Endothelial cell of umbilical vein (primary cell): ENCODE results near the gene DDX51. TPM values are rescaled to one million over a fixed set of nuclear protein-coding genes. Genes with fewer than 3 reads are reported as not detected.

Experiments used
- BruUV-seq: library from RNA; stranded (reverse); fragments of 400-500 nt; replicated peaks from 2 replicates; lab custom pipeline; 2021; lab: Mats Ljungman, UMichigan
- CTCF ChIA-PET: fragments of 300-600, 350-600 bp; sonication (Branson Sonifier 250); formaldehyde crosslinking; loops from one replicate; lab custom pipeline; 2021; ENCODE audit warnings: antibody characterized with exemption, inconsistent platforms; lab: Charles Lee
- POLR2A ChIA-PET: fragments of 300-600, 350-600 bp; sonication (Branson Sonifier 250); formaldehyde crosslinking; loops from one replicate; lab custom pipeline; 2021; ENCODE audit warnings: antibody characterized with exemption, inconsistent platforms; lab: Charles Lee
- DNase-seq: peaks from one replicate; pipeline ENCODE4 v3.0.0-alpha.2; 2011; ENCODE audit warnings: low read depth, low spot score
- FAIRE-seq: peaks from 2 replicates; lab custom pipeline; 2011; peaks lifted over from hg19 to GRCh38; lab: Jason Lieb, UNC
- H2AFZ ChIP-seq: 2 replicates; pipeline ENCODE4 v1.6.0; 2012; ENCODE audit warnings: low read depth, low read length, control low read depth, inconsistent platforms
- H3K27ac ChIP-seq: 2 replicates; pipeline ENCODE4 v1.5.1; 2011; ENCODE audit warnings: low read depth, mild to moderate bottlenecking, control low read depth, low read length, moderate library complexity; ENCODE audit not compliant: insufficient read depth
- H3K27me3 ChIP-seq, 2 experiments: 2 replicates each; pipeline versions ENCODE4 v1.6.0 to v1.6.1; 2011; ENCODE audit warnings: low read length in 2 of 2, mixed read lengths in 1 of 2; ENCODE audit not compliant: control insufficient read depth in 2 of 2, insufficient read depth in 2 of 2
- H3K36me3 ChIP-seq, 2 experiments: 2 replicates in 1 of 2; 3 replicates in 1 of 2; pipeline ENCODE4 v1.5.1; 2011; ENCODE audit warnings: low read length in 2 of 2, mild to moderate bottlenecking in 1 of 2, moderate library complexity in 1 of 2; ENCODE audit not compliant: control insufficient read depth in 2 of 2, insufficient read depth in 2 of 2; ENCODE audit errors: extremely low read depth in 1 of 2
- H3K4me1 ChIP-seq: 3 replicates; pipeline ENCODE4 v1.5.1; 2011; ENCODE audit warnings: mild to moderate bottlenecking, low read length; ENCODE audit not compliant: control insufficient read depth, insufficient read depth; ENCODE audit errors: extremely low read depth
- H3K4me2 ChIP-seq: 2 replicates; pipeline ENCODE4 v1.6.1; 2011; ENCODE audit warnings: low read length, control low read depth, mixed read lengths; ENCODE audit not compliant: insufficient read depth
- H3K4me3 ChIP-seq, 3 experiments: fragments of 200-600 bp in 1 of 3; sonication (generic), shearing (Covaris generic) in 1 of 3; replicated peaks in 1 of 3; 2 replicates each; pipeline ENCODE4 v1.5.1; 2011 to 2016; ENCODE audit warnings: control low read depth in 3 of 3, low read length in 3 of 3, mild to moderate bottlenecking in 2 of 3, inconsistent platforms in 1 of 3, low read depth in 1 of 3, moderate library complexity in 1 of 3; ENCODE audit not compliant: insufficient read depth in 1 of 3
- H3K79me2 ChIP-seq: 2 replicates; pipeline ENCODE4 v1.6.0; 2012; ENCODE audit warnings: low read length, inconsistent platforms; ENCODE audit not compliant: control insufficient read depth, insufficient read depth
- H3K9ac ChIP-seq: replicated peaks from 2 replicates; pipeline ENCODE3; 2011; ENCODE audit warnings: low read length, control low read depth; ENCODE audit not compliant: insufficient read depth; ENCODE audit errors: extremely low read depth
- H3K9me1 ChIP-seq: replicated peaks from 3 replicates; pipeline ENCODE4 v1.6.0; 2011; ENCODE audit warnings: mild to moderate bottlenecking, low read length; ENCODE audit not compliant: control insufficient read depth, insufficient read depth; ENCODE audit errors: extremely low read depth
- H3K9me3 ChIP-seq: replicated peaks from 2 replicates; pipeline ENCODE4 v1.5.1; 2012; ENCODE audit warnings: low read length, inconsistent platforms; ENCODE audit not compliant: control insufficient read depth, insufficient read depth
- H4K20me1 ChIP-seq: replicated peaks from 2 replicates; pipeline ENCODE3; 2011; ENCODE audit warnings: mild to moderate bottlenecking, low read length; ENCODE audit not compliant: control insufficient read depth, insufficient read depth; ENCODE audit errors: extremely low read depth
- CTCF ChIP-seq, 2 donors: IDR thresholded peaks; 1 replicate in 1 of 2; 2 replicates in 1 of 2; pipeline ENCODE4 v1.5.1; 2011; ENCODE audit warnings: low read length in 2 of 2, mild to moderate bottlenecking in 2 of 2, moderate library complexity in 2 of 2, control low read depth in 1 of 2, inconsistent platforms in 1 of 2, low read depth in 1 of 2; ENCODE audit not compliant: insufficient read depth in 1 of 2; ENCODE audit errors: extremely low read depth in 1 of 2
- EZH2 ChIP-seq: IDR thresholded peaks from 2 replicates; pipeline ENCODE4 v1.6.1; 2012; ENCODE audit warnings: borderline replicate concordance, low read depth, mild to moderate bottlenecking, moderate library complexity, low read length, inconsistent platforms; ENCODE audit not compliant: severe bottlenecking
- FOS ChIP-seq: IDR thresholded peaks from 2 replicates; pipeline ENCODE4 v1.6.1; 2011; ENCODE audit warnings: mild to moderate bottlenecking, low read length, moderate library complexity, borderline replicate concordance; ENCODE audit not compliant: insufficient read depth
- GATA2 ChIP-seq: IDR thresholded peaks from 2 replicates; pipeline ENCODE4 v1.7.0; 2011; ENCODE audit warnings: low read depth, mild to moderate bottlenecking, moderate library complexity, mixed read lengths, low read length; ENCODE audit not compliant: insufficient read length, insufficient read depth
- JUN ChIP-seq: IDR thresholded peaks from 2 replicates; pipeline ENCODE4 v1.6.1; 2011; ENCODE audit warnings: borderline replicate concordance, low read depth; ENCODE audit not compliant: insufficient read length, insufficient read depth
- MAX ChIP-seq: IDR thresholded peaks from 2 replicates; pipeline ENCODE4 v1.6.1; 2011; ENCODE audit not compliant: insufficient read depth, insufficient read length
- MYC ChIP-seq: IDR thresholded peaks from one replicate; pipeline ENCODE4 v1.6.1; 2011; ENCODE audit warnings: mild to moderate bottlenecking, low read depth, low read length
- POLR2A ChIP-seq: IDR thresholded peaks from 2 replicates; pipeline ENCODE4 v1.6.1; 2012; ENCODE audit warnings: low read depth, mild to moderate bottlenecking, control low read depth, low read length
- POLR2AphosphoS5 ChIP-seq: IDR thresholded peaks from 2 replicates; pipeline ENCODE4 v1.6.1; 2012; ENCODE audit warnings: low read depth, mild to moderate bottlenecking, control low read depth, low read length, moderate library complexity; ENCODE audit not compliant: insufficient read depth
- dilution Hi-C: fragments of 300-500 bp; cut with MboI; formaldehyde crosslinking; loops from one replicate; pipeline ENCODE4 v1.15.0; 2019; ENCODE audit warnings: low sequenced_read_pairs; ENCODE audit not compliant: extremely low pct_ligation_motif_present
- intact Hi-C: fragments of 100-400 bp; cut with micrococcal nuclease; formaldehyde crosslinking; loops from one replicate; pipeline ENCODE4 v1.10.0; 2022
- polyA plus RNA-seq, 4 experiments: library from polyadenylated mRNA; depleted of rRNA in 3 of 4; stranded (reverse) in 3 of 4; unstranded in 1 of 4; fragments of >200 nt; gene quantifications; 2 replicates each; pipeline versions ENCODE4 v1.2.1 to v1.2.3, GENCODE V29; 2011 to 2012; ENCODE audit warnings: missing spikeins in 1 of 4
- total RNA-seq: library from RNA; stranded (reverse); gene quantifications from 2 replicates; pipeline ENCODE4 v1.2.3, GENCODE V29; 2021

The DDX51 gene
- total and polyA plus RNA-seq, 2 donors (not counting 3 experiments of a cell fraction or from before 2014, with no cell fraction given), result 11.4 to 23.5 TPM

- intact Hi-C loops (no loop called here), dilution Hi-C loops (no loop called here)
- Histone ChIP-seq H3K4me1 (no peaks in the 10 kb centered on the region), H2AFZ (no peak overlapping the region), H4K20me1 (no peaks in the 10 kb centered on the region), H3K4me3 (no peak overlapping the region), H3K9ac (no peak overlapping the region), H3K79me2 (no peaks in the 10 kb centered on the region), H3K9me3 (no peaks in the 10 kb centered on the region), H3K27me3 (no peaks in the 10 kb centered on the region), H3K27ac (no peak overlapping the region), H3K36me3 (peaks cover 0 to 2% of the 10 kb centered on the region in 2 experiments), H3K4me2 (no peak overlapping the region), H3K9me1 (no peaks in the 10 kb centered on the region)
- ChIA-PET POLR2A (no interaction called here), CTCF (interaction anchor here (1.2 kb wide), 1 partner anchor 455 kb away, joined by 4 read pairs; no protein-coding TSS in a partner anchor)
- no TSS peak for BruUV-seq
- DNase-seq, result no peak
- no peak for FAIRE-seq
- no peak for TF ChIP-seq MAX
- no peak for TF ChIP-seq EZH2
- TF ChIP-seq FOS, result no peak
- TF ChIP-seq MYC, result no peak
- no peak for TF ChIP-seq POLR2AphosphoS5
- no peak for TF ChIP-seq POLR2A
- TF ChIP-seq CTCF (IDR thresholded peaks at IDR 0.05; ENCODE audit: extremely low read depth in 1 of 2, insufficient read depth in 1 of 2, low read depth in 1 of 2, low read length in 2 of 2), result no peak
- no peak for TF ChIP-seq GATA2
- no peak for TF ChIP-seq JUN
Measured at GRCh38 chr12:132159555-132160003, 15.5 kb upstream of the DDX51 start.
